Kidney (tissue), 14 donors: ENCODE data around the gene PTPRT. TPM values are rescaled to one million over a fixed set of nuclear protein-coding genes. Genes with fewer than 3 reads are reported as not detected.

ENCODE experiments used
- DNase-seq, 5 donors: peaks; one replicate each; pipeline ENCODE4 v3.0.0-alpha.2; 2013 to 2020
- FAIRE-seq: peaks from 2 replicates; lab custom pipeline; 2012; peaks lifted over from hg19 to GRCh38; lab: Jason Lieb, UNC
- H3K27ac ChIP-seq, 2 donors: one replicate each; pipeline ENCODE4 v1.7.0; 2013; ENCODE audit warnings: low read depth in 2 of 2, low read length in 2 of 2, inconsistent platforms in 1 of 2
- H3K27me3 ChIP-seq: one replicate; pipeline ENCODE4 v1.7.1; 2013; ENCODE audit warnings: low read length, inconsistent platforms; ENCODE audit not compliant: control insufficient read depth, insufficient read depth
- H3K36me3 ChIP-seq, 3 donors: one replicate each; pipeline versions ENCODE4 v1.7.0 to v1.7.1; 2013; ENCODE audit warnings: low read length in 3 of 3, control low read depth in 1 of 3, inconsistent platforms in 1 of 3; ENCODE audit not compliant: insufficient read depth in 3 of 3, control insufficient read depth in 2 of 3
- H3K4me1 ChIP-seq, 3 donors: one replicate each; pipeline versions ENCODE4 v1.7.0 to v1.7.1; 2013; ENCODE audit warnings: low read length in 3 of 3, inconsistent platforms in 1 of 3, low read depth in 1 of 3; ENCODE audit not compliant: control insufficient read depth in 2 of 3, insufficient read depth in 2 of 3
- H3K4me3 ChIP-seq, 3 donors: one replicate each; pipeline versions ENCODE4 v1.7.0 to v1.8.1; 2013; ENCODE audit warnings: low read length in 3 of 3, control low read depth in 1 of 3, inconsistent platforms in 1 of 3
- H3K9ac ChIP-seq, 3 donors: one replicate each; pipeline versions ENCODE4 v1.7.0 to v1.7.1; 2013; ENCODE audit warnings: low read length in 3 of 3, control low read depth in 1 of 3, inconsistent platforms in 1 of 3
- H3K9me3 ChIP-seq, 3 donors: one replicate each; pipeline versions ENCODE4 v1.7.0 to v1.7.1; 2013; ENCODE audit warnings: low read length in 3 of 3, control low read depth in 1 of 3, inconsistent platforms in 1 of 3; ENCODE audit not compliant: control insufficient read depth in 2 of 3, insufficient read depth in 1 of 3
- CTCF ChIP-seq: IDR thresholded peaks from 3 replicates; pipeline ENCODE4 v1.5.1; 2012; ENCODE audit warnings: mild to moderate bottlenecking, moderate library complexity, borderline replicate concordance; ENCODE audit not compliant: insufficient read depth; ENCODE audit errors: extremely low read depth
- intact Hi-C: fragments of 100-400 bp; cut with DNase I; formaldehyde crosslinking; loops from one replicate; pipeline ENCODE4 v1.11.1; 2022
- polyA plus RNA-seq: library from polyadenylated mRNA; stranded (reverse); fragments of 350-450 nt; fragmentation: Illumina TruSeq; extraction: RNeasy Lipid Tissue Mini Kit (QIAGEN cat#74804); gene quantifications from one replicate; pipeline ENCODE4 v1.2.3, GENCODE V29; 2014; ENCODE audit warnings: low read depth, low replicate concordance; ENCODE audit not compliant: insufficient read depth
- total RNA-seq: library from RNA; stranded (reverse); fragmentation: NEBNext Ultra II Directional; extraction: Animal tissue kit (Norgen Biotek cat#: 25700); gene quantifications from one replicate; pipeline ENCODE4 v1.2.1, GENCODE V29; 2021
- donor health status: control.
- donor health status: control.
- donor health status: control.
- donor health status: control.
- donor health status: control.
- donor health status: DM: yes; HTN: yes; CAD: no.
- donor health status: Normal renal cell carcinoma (clear cell type).

Gene PTPRT
- total and polyA plus RNA-seq, 2 donors from 2014 or later: 0.60 TPM; not detected in 1

- no peak for TF ChIP-seq CTCF
- Histone ChIP-seq H3K27me3 (no peaks in the 10 kb centered on the region), H3K27ac (no peak overlapping the region), H3K9ac (no peak overlapping the region), H3K4me3 (no peak overlapping the region), H3K4me1 (no peaks in the 10 kb centered on the region), H3K36me3 (no peaks in the 10 kb centered on the region), H3K9me3 (no peaks in the 10 kb centered on the region)
- intact Hi-C loops: no loop called here
- DNase-seq (no peak), FAIRE-seq (no peak)
Measured at GRCh38 chr20:42779216-42779615, 410.5 kb downstream of the PTPRT start.

- Histone ChIP-seq H3K27me3 (no peaks in the 10 kb centered on the region), H3K4me3 (no peak overlapping the region), H3K9me3 (no peaks in the 10 kb centered on the region), H3K27ac (no peak overlapping the region), H3K36me3 (no peaks in the 10 kb centered on the region), H3K4me1 (no peaks in the 10 kb centered on the region), H3K9ac (no peak overlapping the region)
- TF ChIP-seq CTCF: no peak
- DNase-seq: no peak
- intact Hi-C loops: no loop called here
- FAIRE-seq: no peak
Measured at GRCh38 chr20:42775866-42776265, 413.8 kb downstream of the PTPRT start.

GRCh38 chr20:42775037-42775436 is 414.7 kb downstream of the PTPRT start:
- Histone ChIP-seq H3K27me3 (no peaks in the 10 kb centered on the region), H3K4me1 (no peaks in the 10 kb centered on the region), H3K4me3 (no peak overlapping the region), H3K9ac (no peak overlapping the region), H3K27ac (no peak overlapping the region), H3K9me3 (no peaks in the 10 kb centered on the region), H3K36me3 (no peaks in the 10 kb centered on the region)
- no peak for TF ChIP-seq CTCF
- no peak for FAIRE-seq
- no peak for DNase-seq
- intact Hi-C loops: no loop called here

- H3K4me3 ChIP-seq: no peak overlapping the region
- H3K27ac ChIP-seq: no peak overlapping the region
- no peaks in the 10 kb centered on the region for H3K4me1 ChIP-seq
- intact Hi-C loops: no loop called here
- H3K27me3 ChIP-seq: no peaks in the 10 kb centered on the region
- no peaks in the 10 kb centered on the region for H3K36me3 ChIP-seq
- H3K9ac ChIP-seq: no peak overlapping the region
- no peak for DNase-seq
- no peaks in the 10 kb centered on the region for H3K9me3 ChIP-seq
- FAIRE-seq: no peak
- no peak for TF ChIP-seq CTCF
Measured at GRCh38 chr20:42763015-42763414, 426.7 kb downstream of the PTPRT start.
